Measurements from ENCODE around the gene MBP.

The MBP gene

DNA sequence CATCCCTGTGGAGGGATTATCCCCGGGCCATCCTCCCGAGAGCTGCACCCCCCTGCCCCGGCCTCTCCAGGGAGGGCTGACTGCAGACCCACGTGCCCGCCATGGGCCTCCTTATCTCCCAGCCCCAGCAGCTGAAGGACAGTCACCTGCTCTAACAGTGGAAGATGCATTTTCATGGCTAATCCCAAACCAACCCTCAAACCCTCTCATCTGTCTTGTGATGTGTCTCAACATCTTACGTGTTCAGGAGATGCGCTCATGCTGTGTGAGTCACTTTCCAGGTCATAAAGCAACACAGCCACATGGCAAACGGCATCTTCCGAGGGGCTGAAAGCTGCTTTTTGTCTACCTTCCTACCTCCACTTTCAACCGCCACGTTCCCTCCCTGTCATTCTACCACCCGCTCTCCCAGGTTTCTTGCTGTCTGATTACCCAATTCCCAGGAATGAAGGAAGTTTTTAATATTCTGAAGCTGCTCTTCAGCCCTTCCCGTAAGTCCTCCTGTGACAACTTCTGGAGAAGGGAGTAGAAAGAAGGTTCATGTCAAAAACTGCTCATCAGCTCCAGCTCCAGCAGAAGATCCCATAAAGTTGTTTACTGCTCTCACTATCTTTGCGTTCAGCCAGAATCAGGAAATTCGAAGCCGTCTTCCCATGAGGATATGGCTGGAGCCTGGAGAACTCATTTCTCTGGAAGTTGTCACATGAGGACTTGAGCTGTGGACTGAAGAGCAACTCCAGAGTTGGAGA is 54.5 kb downstream of the MBP start:
- DNase-seq = no peak

GRCh38 chr18:77077401-77077800 is 55.2 kb downstream of the MBP start:
- no peak for DNase-seq

- DNase-seq = no peak
Measured at GRCh38 chr18:77076111-77076510, 56.5 kb downstream of the MBP start.

DNA sequence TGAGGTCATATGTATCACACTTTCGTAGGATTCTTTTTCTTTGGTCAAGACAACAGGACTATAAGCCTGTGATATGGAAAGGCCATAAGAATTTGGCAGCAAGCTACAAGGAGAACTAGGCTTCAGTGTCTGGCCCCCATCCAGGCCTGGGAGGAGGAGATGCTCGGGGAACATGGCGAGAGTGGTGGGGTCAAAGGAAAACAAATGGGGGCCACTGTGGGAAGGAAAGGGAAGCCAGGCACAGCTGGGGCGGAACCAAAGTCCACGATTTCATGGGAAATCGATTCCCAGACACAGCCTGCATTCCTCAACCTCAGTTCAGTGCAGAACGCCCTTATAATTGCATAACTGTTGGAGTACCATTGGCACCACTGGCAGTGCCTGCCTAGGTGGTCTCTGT is 58.2 kb downstream of the MBP start:
- DNase-seq = no peak

DNA sequence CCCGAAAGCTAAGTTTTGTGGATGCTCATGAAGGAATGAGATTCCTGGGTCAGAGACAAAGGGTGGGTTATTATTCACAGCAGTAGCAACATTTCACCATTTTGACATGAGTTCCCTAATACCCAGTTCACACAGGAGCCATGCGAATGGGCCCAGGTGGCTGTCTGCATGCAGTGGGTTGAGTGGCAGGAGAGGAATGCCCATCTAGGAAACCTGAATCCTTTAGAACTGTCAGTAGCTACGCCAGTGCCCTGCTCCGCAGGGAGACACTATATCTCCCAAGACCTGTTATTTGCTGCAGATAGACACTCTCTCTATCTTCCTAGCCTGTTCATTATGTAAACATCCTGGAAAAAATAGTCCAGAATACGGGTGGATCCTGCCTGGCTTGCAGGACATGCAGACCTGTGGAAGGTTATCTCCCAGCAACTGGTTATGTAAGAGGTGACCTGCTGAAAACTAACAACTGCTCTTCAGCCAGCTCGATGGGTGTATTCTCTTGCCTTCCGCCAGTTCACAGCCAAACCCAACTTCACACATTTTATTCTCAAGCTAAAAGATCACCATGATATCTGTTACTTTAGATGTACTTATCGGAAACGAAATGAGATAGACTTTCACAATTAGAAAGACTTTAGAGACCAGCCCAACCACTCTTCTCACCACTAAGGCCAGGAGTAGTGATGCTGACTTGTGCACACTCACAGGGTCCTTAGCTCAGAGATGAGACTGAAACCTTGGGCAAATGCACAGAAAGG is 59.1 kb downstream of the MBP start:
- DNase-seq = no peak

DNA sequence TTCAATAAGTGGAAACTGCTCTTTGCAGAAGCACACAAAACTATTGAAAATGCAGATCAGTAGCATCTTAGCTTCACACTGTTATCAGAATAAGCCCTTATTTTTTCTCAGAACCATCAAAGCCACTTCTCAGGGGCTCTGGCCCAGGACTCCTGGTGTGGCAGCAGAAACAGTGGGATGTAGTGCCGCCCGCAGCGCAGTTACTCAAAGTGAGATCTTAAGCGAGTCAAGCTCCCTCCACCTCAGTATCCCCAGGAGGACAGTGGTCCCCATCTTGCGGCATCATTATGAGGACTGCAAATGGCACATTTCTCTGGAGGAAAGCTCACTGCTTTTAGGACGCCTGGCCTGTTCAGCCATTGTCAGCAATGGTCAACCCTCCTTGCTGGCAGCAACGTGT is 60.0 kb downstream of the MBP start:
- DNase-seq = no peak

DNA sequence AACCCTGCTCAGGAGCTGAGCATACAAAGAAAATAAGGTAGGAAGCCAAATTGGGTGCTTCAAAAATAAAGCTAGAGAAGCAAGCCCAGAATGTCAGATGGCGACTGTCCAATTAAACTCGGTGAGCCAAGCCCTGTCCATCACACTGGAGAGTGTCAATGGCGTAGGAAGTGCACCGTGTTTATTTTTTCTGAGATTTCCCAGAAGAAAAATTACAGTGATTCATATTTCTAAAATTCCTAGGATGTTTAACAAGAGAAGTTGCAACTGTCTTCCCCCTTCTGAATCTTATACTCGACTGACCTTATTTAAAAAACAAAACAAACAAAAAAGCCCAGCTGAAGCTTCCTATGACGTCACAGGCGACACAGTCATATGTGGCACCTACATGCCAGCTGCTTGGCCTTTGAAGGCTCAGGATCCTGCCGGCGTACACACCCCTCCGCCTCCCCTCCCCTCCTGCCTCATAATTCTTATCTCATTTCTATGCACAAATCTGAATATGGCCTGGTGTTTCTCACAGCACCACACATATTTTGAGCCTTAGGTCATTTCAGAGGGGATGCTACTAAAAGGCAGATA is 60.8 kb downstream of the MBP start:
- DNase-seq = peak; percentile 86

DNA sequence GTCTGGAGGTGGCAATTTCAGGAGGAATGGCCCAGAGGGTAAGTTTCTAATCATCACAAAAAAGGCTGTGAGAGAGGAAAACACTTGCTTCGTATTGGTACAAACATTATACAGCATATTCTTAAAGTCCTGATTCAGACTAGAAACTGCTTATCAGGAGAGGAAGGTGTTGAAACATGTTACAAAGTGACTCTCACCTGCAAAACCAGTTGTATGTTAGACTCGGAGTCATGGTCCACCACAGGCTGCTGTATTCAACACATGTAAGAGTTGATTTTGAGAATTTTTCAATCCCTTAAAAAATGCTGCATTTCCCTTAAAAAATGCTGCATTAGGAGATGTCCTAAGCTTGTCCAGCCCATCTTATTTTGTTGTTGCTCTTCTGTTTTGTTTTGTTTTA is 61.5 kb downstream of the MBP start:
- DNase-seq = no peak

DNA sequence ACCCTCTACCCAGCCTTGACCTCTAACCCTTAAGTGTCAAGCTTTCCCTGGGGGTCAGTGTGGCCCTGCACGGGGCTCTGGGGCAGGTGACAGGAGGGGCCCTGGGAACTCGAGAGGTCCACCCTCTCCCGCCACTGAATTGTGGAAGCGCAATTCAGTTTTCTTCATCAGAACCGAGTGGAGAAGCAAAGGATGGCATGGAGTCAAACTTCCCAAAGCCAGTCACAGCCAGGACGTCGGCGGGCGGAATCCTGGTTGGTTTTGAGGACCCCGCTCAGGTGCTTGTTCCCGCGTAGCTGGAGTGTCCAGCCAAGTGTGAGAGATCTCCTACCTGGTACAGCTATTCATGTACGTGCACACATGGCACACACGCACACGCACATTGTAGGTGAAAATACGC is 62.0 kb downstream of the MBP start:
- DNase-seq = no peak

DNA sequence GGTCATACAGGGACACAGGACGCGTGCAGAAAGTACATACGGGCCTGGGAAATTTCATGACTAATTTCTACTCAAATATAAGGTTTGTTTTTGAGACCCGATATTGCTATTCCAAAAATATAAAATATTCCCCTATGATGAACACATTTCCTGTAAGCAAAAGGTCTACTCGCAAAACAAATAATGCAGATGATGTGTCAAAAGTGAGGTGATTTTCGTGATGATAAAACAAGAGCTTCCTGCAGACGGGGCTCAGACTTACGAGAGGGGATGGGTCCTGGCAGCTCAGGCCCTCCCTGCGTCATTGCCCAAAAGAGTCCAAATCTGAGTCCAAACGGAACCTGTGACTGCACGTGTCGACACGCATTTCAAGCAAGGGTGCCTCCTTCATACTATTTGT is 62.7 kb downstream of the MBP start:
- no peak for DNase-seq

- no peak for DNase-seq
Measured at GRCh38 chr18:77069482-77069881, 63.1 kb downstream of the MBP start.

- no peak for DNase-seq
Measured at GRCh38 chr18:77068321-77069312, 64.0 kb downstream of the MBP start.

- peak; percentile 81 for DNase-seq
Measured at GRCh38 chr18:77067291-77068061, 65.1 kb downstream of the MBP start.

DNA sequence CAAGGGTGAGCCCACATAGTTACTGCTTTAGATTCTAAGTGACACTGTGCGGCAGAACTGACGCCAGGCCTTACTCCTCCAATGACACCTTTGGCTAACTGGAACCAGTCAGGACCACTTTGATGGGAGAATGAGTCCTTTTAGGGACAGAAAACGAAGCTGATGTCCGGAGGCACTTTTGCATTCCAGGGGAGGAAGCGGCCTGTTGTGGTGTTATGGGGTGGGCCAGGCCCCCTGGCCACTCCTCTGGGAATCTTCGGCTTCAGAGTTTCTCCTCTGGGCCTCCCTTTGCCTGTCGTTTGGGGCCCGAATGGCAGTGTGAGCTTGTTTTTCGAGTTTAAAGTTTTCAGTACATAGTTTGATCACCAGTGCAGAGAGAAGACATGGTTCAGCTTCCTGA is 65.9 kb downstream of the MBP start:
- no peak for DNase-seq

DNA sequence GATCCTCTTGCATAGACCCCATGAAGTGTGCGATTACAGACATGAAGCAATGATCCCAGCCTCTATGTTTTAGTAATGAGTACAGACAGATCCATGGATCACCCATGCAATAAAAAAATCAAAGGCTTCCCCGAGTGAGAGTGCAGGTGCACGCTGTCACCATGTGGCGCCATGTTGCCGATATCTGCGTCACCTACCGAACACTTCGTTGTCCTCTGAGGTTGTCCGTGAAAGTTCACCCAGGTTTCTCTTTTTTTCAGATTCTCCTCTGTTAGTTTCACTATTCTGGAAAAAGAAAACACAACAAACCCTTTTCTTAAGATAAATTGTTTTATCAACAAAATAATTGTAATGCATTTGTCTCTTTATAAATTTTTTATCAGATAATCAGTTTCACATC is 66.5 kb downstream of the MBP start:
- no peak for DNase-seq

DNA sequence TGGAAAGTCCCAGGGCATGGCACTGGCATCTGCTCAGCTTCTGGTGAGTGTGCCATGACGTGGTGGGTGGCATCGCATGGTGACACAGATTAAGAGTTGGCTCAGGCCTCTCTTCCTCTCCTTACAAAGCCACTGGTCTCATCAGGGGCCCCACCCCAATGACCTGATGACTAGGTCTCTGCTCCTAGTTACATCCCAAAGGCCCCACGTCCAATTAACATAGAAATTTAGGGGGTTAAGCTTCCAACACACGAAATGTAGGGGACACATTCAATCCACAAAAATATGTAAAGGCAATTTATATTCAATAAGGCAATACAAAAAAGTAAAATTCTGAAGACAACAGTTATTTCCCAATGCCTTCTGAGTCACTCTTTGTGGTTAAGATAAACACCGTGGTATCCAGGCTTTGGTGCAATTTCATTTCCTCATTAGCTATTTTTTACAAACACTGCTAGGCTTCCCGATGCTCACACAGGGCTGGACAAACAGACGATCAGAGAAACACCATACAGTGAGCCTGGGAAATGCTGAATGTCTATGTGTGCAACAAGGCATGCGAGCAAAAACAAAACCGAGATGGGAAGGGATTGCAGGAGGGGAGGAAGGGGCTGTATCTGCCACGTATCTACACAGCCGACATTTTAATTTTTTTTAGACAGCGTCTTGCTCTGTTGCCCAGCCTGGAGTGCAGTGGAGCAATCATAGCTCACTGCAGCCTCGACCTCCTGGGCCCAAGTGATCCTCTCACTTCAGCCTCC is 67.2 kb downstream of the MBP start:
- DNase-seq = peak; percentile 78

- peak; percentile 88 for DNase-seq
Measured at GRCh38 chr18:77063260-77063659, 69.3 kb downstream of the MBP start.

GRCh38 chr18:77062518-77063003 is 70.0 kb downstream of the MBP start:
- DNase-seq = peak; percentile 94

GRCh38 chr18:77061946-77062517 is 70.6 kb downstream of the MBP start:
- DNase-seq = peak; percentile 57

- no peak for DNase-seq
Measured at GRCh38 chr18:77061281-77061945, 71.2 kb downstream of the MBP start.

All from NCI-H226 (cell line).